Body of pancreas (tissue), 4 donors: Measurements from ENCODE around the gene HTT. TPM values are rescaled to one million over a fixed set of nuclear protein-coding genes. Genes with fewer than 3 reads are reported as not detected.

ENCODE experiments used
- ATAC-seq: fragments of 150-250 bp; one replicate; pipeline ENCODE4 v1.9.1; 2016
- DNase-seq, 4 donors: peaks; one replicate each; pipeline ENCODE4 v3.0.0-alpha.2; 2019
- H3K27ac ChIP-seq, 4 donors: fragments of 200-600 bp; sonication (generic); 1 replicate in 3 of 4; 2 replicates in 1 of 4; pipeline versions ENCODE4 v1.5.1 to v1.6.1; 2016 to 2019; ENCODE audit warnings: mild to moderate bottlenecking in 1 of 4, mixed read lengths in 1 of 4, moderate library complexity in 1 of 4
- H3K27me3 ChIP-seq, 2 donors: fragments of 200-600 bp; sonication (generic); one replicate each; pipeline ENCODE4 v1.6.0; 2016; ENCODE audit warnings: mild to moderate bottlenecking in 1 of 2
- H3K36me3 ChIP-seq, 2 donors: fragments of 200-600 bp; sonication (generic); replicated peaks in 1 of 2; 2 replicates each; pipeline ENCODE4 v1.5.1; 2016; ENCODE audit warnings: low read depth in 2 of 2; ENCODE audit not compliant: insufficient read depth in 1 of 2
- H3K4me1 ChIP-seq: fragments of 200-600 bp; sonication (generic); one replicate; pipeline ENCODE4 v1.6.0; 2016
- H3K4me3 ChIP-seq, 2 donors: fragments of 200-600 bp; sonication (generic); 1 replicate in 1 of 2; 2 replicates in 1 of 2; pipeline ENCODE4 v1.5.1; 2016 to 2019
- H3K9me3 ChIP-seq, 3 donors: fragments of 200-600 bp; sonication (generic); 1 replicate in 2 of 3; 2 replicates in 1 of 3; pipeline ENCODE4 v1.5.1; 2016
- POLR2A ChIP-seq, 3 donors: fragments of 450-650 bp; IDR thresholded peaks; one replicate each; pipeline ENCODE4 v1.6.1; 2016; ENCODE audit warnings: antibody characterized with exemption in 3 of 3, mild to moderate bottlenecking in 2 of 3
- WGBS, 2 donors: methylation state at CpG; one replicate each; pipeline ENCODE4 v1.1.5; 2017; 5-methylcytosine and 5-hydroxymethylcytosine counted together
- intact Hi-C: fragments of 100-400 bp; cut with DNase I; formaldehyde crosslinking; loops from one replicate; pipeline ENCODE4 v1.15.1; 2023
- total RNA-seq, 2 donors: library from RNA; depleted of rRNA; stranded (reverse); fragments of >200 nt; gene quantifications; one replicate each; pipeline ENCODE4 v1.1.0, GENCODE V29; 2016
- TF ChIP-seq, protein P1 (sequence below), 7 experiments: fragments of 450-650 bp in 4 of 7; fragments of 200-600 bp in 3 of 7; sonication (generic) in 3 of 7; IDR thresholded peaks; one replicate each; pipeline ENCODE4 v1.5.1; 2016 to 2019; ENCODE audit warnings: antibody characterized with exemption in 7 of 7

HTT gene
- total RNA-seq, 2 donors from 2014 or later, result 40.5 to 115 TPM

DNA sequence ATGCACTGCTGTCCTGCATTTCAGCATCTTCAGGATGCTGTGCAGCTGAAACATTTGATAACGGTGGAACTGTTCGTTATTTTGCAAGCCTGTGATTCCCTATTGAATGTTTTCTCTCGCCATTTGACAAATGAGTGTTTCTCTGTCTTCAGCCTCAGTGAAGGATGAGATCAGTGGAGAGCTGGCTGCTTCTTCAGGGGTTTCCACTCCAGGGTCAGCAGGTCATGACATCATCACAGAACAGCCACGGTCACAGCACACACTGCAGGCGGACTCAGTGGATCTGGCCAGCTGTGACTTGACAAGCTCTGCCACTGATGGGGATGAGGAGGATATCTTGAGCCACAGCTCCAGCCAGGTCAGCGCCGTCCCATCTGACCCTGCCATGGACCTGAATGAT lies 52.6 kb downstream of the HTT start:
- Histone ChIP-seq H3K27ac (no peak overlapping the region), H3K4me1 (peaks cover 16% of the 10 kb centered on the region), H3K4me3 (no peak overlapping the region), H3K9me3 (no peaks in the 10 kb centered on the region), H3K36me3 (peaks cover 8 to 32% of the 10 kb centered on the region in 2 donors), H3K27me3 (no peaks in the 10 kb centered on the region)
- 90 to 96% methylated on average over 5 to 7 of the region's 7 CpGs for WGBS, 2 donors
- DNase-seq, result no peak
- TF ChIP-seq, protein P1, sequence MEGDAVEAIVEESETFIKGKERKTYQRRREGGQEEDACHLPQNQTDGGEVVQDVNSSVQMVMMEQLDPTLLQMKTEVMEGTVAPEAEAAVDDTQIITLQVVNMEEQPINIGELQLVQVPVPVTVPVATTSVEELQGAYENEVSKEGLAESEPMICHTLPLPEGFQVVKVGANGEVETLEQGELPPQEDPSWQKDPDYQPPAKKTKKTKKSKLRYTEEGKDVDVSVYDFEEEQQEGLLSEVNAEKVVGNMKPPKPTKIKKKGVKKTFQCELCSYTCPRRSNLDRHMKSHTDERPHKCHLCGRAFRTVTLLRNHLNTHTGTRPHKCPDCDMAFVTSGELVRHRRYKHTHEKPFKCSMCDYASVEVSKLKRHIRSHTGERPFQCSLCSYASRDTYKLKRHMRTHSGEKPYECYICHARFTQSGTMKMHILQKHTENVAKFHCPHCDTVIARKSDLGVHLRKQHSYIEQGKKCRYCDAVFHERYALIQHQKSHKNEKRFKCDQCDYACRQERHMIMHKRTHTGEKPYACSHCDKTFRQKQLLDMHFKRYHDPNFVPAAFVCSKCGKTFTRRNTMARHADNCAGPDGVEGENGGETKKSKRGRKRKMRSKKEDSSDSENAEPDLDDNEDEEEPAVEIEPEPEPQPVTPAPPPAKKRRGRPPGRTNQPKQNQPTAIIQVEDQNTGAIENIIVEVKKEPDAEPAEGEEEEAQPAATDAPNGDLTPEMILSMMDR (IDR thresholded peaks at IDR 0.05), result no peak
- TF ChIP-seq POLR2A (IDR thresholded peaks at IDR 0.05), result no peak
- intact Hi-C loops, result no loop called here
- ATAC-seq, result no peak

DNA sequence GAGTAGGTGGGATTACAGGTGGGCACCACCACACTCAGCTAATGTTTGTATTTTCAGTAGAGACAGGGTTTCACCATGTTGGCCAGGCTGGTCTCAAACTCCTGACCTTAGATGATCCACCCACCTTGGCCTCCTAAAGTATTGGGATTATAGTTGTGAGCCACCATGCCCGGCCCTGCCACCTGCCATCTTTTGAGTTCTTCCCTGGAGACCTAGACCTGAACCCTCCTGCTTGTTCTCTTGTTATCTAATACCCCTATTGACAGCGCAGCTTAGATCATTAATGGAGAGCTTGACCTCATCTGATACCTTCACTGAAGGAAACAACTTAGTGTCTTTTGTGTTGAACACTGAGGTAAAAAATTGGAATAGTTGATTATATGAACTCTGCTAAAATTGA lies 53.6 kb downstream of the HTT start:
- no peak for DNase-seq
- Histone ChIP-seq H3K4me1 (peaks cover 13% of the 10 kb centered on the region), H3K27ac (no peak overlapping the region), H3K27me3 (no peaks in the 10 kb centered on the region), H3K4me3 (no peak overlapping the region), H3K9me3 (no peaks in the 10 kb centered on the region), H3K36me3 (peaks cover 14 to 30% of the 10 kb centered on the region in 2 donors)
- no peak for ATAC-seq
- 91 to 93% methylated on average over 2 of the region's 2 CpGs for WGBS, 2 donors
- TF ChIP-seq, protein P1 (IDR thresholded peaks at IDR 0.05), result no peak
- TF ChIP-seq POLR2A (IDR thresholded peaks at IDR 0.05), result no peak
- intact Hi-C loops, result no loop called here

DNA sequence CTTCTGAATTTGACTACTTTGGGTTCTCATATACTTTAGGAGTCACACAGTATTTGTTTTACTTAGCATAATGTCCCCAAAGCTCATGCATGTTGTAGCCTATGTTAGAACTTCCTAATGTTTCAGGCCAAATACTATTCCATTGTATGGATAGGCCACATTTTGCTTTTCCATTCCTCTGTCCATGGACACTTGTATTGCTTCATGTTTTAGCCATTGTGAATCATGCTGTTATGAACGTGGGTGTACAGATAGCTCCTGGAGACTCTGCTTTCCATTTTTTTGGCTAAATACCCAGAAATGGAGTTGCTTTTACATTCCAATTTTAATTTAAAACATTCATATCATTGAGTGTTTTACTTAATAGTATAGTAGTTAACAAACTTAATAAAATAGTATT lies 54.5 kb downstream of the HTT start:
- 77 to 93% methylated on average over 1 of the region's 1 CpG for WGBS, 2 donors
- Histone ChIP-seq H3K4me1 (peaks cover 11% of the 10 kb centered on the region), H3K27ac (no peak overlapping the region), H3K9me3 (no peaks in the 10 kb centered on the region), H3K27me3 (no peaks in the 10 kb centered on the region), H3K36me3 (peaks cover 14 to 30% of the 10 kb centered on the region in 2 donors), H3K4me3 (no peak overlapping the region)
- no peak for DNase-seq
- TF ChIP-seq, protein P1 (IDR thresholded peaks at IDR 0.05), result no peak
- TF ChIP-seq POLR2A (IDR thresholded peaks at IDR 0.05), result no peak
- ATAC-seq, result no peak
- intact Hi-C loops, result no loop called here

DNA sequence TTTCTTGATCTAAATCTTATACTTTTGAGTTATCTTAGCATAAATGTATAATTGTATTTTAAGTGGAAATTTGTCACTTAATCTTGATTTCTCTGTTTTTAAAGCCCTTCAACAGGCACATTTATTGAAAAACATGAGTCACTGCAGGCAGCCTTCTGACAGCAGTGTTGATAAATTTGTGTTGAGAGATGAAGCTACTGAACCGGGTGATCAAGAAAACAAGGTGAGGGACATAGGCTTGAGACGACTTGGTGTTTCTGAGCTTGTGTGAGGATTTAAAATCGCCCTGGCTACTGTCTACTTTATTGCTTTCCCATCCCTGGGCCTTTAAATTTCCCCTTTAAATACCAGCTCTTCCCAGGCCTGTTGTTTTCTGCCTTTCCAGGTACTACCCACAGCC lies 55.7 kb downstream of the HTT start:
- Histone ChIP-seq H3K36me3 (peaks cover 14 to 30% of the 10 kb centered on the region in 2 donors), H3K4me3 (no peak overlapping the region), H3K27me3 (no peaks in the 10 kb centered on the region), H3K4me1 (peaks cover 19% of the 10 kb centered on the region), H3K9me3 (no peaks in the 10 kb centered on the region), H3K27ac (no peak overlapping the region)
- WGBS, 2 donors, result 66 to 67% methylated on average over 3 of the region's 3 CpGs
- no peak for DNase-seq
- intact Hi-C loops, result no loop called here
- no peak for ATAC-seq
- TF ChIP-seq POLR2A (IDR thresholded peaks at IDR 0.05), result no peak
- TF ChIP-seq, protein P1 (IDR thresholded peaks at IDR 0.05), result no peak

DNA sequence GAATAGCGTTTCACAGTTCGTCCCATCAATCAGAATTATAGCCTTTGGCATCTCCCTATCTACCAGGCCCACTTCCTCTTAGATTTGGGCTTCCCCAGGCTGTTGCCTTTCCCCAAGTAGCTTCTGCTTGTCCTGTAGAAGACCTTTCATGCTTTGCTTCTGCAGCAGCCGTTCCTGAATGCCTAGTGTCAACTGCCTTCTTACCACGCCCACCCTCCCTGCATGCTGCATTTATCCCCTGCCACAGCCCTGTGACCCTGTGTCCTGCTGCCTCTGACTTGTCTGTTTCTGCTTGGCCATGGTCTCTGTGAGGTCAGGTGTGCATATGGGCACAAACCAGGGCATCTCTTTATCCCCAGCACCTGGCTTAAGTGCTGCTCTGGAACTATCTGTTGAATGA lies 56.3 kb downstream of the HTT start:
- Histone ChIP-seq H3K27me3 (no peaks in the 10 kb centered on the region), H3K27ac (no peak overlapping the region), H3K36me3 (peaks cover 14 to 28% of the 10 kb centered on the region in 2 donors), H3K4me1 (peaks cover 25% of the 10 kb centered on the region), H3K4me3 (no peak overlapping the region), H3K9me3 (no peaks in the 10 kb centered on the region)
- no peak for TF ChIP-seq POLR2A (IDR thresholded peaks at IDR 0.05)
- TF ChIP-seq, protein P1 (IDR thresholded peaks at IDR 0.05), result no peak
- no peak for ATAC-seq
- 69 to 75% methylated on average over 4 of the region's 4 CpGs for WGBS, 2 donors
- intact Hi-C loops, result no loop called here
- DNase-seq, result no peak
